Fibroblast of pulmonary artery (primary cell): ENCODE measurements around the gene RASGRF1.
A peak's percentile ranks its signal among the peaks of the same experiment; 100 is the strongest.

Source experiments
- DNase-seq: peaks from one replicate; pipeline ENCODE4 v3.0.0-alpha.2; 2010; ENCODE audit warnings: low read depth
- H3K4me3 ChIP-seq: replicated peaks from 2 replicates; pipeline ENCODE4 v1.5.1; 2011; ENCODE audit warnings: low read depth, mild to moderate bottlenecking, control low read depth, low read length, moderate library complexity
- TF ChIP-seq, protein P1 (sequence below): IDR thresholded peaks from 2 replicates; pipeline ENCODE4 v1.5.1; 2011; ENCODE audit warnings: mild to moderate bottlenecking, control low read depth, low read length, inconsistent platforms; ENCODE audit errors: missing control alignments

RASGRF1 gene

GRCh38 chr15:78944669-78945407, 145.7 kb downstream of the RASGRF1 start, which contains the start of gene CTSH:
TSS of gene CTSH (minus strand) at chr15:78945046. CDS start at chr15:78944981, 65 bp downstream.
- H3K4me3 ChIP-seq, result peak within 1 kb of the TSS; percentile 44
- peak; percentile 33 for DNase-seq
- TF ChIP-seq, protein P1, sequence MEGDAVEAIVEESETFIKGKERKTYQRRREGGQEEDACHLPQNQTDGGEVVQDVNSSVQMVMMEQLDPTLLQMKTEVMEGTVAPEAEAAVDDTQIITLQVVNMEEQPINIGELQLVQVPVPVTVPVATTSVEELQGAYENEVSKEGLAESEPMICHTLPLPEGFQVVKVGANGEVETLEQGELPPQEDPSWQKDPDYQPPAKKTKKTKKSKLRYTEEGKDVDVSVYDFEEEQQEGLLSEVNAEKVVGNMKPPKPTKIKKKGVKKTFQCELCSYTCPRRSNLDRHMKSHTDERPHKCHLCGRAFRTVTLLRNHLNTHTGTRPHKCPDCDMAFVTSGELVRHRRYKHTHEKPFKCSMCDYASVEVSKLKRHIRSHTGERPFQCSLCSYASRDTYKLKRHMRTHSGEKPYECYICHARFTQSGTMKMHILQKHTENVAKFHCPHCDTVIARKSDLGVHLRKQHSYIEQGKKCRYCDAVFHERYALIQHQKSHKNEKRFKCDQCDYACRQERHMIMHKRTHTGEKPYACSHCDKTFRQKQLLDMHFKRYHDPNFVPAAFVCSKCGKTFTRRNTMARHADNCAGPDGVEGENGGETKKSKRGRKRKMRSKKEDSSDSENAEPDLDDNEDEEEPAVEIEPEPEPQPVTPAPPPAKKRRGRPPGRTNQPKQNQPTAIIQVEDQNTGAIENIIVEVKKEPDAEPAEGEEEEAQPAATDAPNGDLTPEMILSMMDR, result no peak

GRCh38 chr15:78944202-78944625, 146.4 kb downstream of the RASGRF1 start:
- peak overlapping the region; percentile 44 for H3K4me3 ChIP-seq
- TF ChIP-seq, protein P1, result no peak
- DNase-seq, result no peak

GRCh38 chr15:78943692-78944091, 146.9 kb downstream of the RASGRF1 start:
- TF ChIP-seq, protein P1, result no peak
- H3K4me3 ChIP-seq, result no peak overlapping the region
- no peak for DNase-seq

GRCh38 chr15:78942741-78943140, 147.8 kb downstream of the RASGRF1 start:
- no peak overlapping the region for H3K4me3 ChIP-seq
- DNase-seq, result no peak
- TF ChIP-seq, protein P1, result no peak

DNA sequence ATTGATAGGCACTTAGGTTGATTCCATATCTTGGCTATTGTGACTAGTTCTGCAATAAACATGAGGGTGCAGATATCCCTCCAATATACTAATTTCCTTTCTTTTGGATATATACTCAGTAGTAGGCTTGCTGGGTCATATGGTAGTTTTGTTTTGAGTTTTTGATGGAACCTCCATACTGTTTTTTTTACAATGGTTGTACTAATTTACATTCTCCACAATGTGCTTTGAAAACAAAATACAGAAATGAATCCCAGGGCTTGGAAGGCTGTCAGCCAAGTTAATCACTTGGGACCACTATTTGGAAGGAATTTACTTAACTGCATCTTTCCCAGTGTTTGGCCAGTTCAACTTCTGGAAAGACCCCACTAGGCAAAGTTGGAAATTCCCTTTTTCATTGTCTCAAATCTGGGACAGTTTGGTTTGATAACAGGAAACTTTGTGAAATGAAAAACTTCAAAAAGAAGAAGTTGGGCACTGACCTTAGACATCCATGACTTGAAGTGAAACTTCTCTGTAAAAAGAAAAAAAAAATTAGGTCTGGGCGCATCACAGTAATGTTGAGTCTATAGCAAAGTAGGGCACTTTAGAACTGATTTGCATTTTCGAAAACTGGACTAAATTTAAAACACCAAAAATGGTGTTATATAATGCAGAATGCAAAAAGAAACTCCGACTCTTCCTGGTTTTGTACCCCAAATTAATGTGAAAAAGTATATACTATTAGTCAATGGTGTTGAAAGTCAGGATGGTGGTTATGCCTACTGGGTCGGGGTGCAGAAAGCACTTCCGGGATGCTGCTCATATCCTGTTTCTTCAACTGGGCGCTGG, 151.7 kb downstream of the RASGRF1 start:
- TF ChIP-seq, protein P1, result no peak
- H3K4me3 ChIP-seq, result no peak overlapping the region
- DNase-seq, result no peak

DNA sequence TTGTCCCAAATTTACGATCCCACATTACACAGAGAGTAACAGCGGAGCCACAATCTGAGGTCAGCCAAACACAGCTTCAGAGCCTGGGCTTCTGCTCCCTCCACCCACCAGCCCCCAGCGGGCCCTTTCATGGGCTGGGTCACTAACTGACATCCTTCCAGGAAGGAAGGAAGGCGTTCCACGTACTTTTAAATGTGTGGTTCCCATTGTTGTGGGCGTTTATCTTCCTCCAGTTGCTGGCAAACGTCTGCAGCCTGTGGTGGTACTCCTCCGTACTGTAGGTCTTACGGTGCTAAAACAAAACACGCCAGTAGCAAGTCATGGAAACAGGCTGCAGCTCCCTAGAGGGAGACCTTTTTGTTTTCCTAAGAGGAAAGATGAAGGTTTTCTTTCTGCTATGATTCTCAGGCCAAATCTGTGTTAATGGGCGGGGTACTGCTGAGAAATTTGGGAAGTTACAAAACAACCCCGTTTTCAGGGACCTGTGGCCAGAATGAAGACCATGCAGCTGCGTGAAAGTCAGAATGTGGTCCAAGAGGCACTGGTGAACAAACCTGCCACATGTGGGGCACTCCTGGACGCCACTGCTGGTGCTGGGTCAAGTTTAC, 153.3 kb downstream of the RASGRF1 start:
- peak; percentile 84 for DNase-seq
- no peak overlapping the region for H3K4me3 ChIP-seq
- TF ChIP-seq, protein P1, result no peak
